Epithelial cell of alveolus of lung (primary cell): Measurements from ENCODE around the gene GPR180. TPM values are rescaled to one million over a fixed set of nuclear protein-coding genes. Genes with fewer than 3 reads are reported as not detected.

Source experiments
- total RNA-seq: library from RNA; depleted of rRNA; stranded (reverse); fragments of >200 nt; gene quantifications from 2 replicates; pipeline ENCODE4 v1.2.1, GENCODE V29; 2015

The GPR180 gene
- total RNA-seq: 8.9 and 9.2 TPM in 2 replicates

GRCh38 chr13:94601446-94602431 lies at the start of gene GPR180:
GPR180 (plus strand) TSS chr13:94601857; CDS start chr13:94601928, 71 bp downstream.

DNA sequence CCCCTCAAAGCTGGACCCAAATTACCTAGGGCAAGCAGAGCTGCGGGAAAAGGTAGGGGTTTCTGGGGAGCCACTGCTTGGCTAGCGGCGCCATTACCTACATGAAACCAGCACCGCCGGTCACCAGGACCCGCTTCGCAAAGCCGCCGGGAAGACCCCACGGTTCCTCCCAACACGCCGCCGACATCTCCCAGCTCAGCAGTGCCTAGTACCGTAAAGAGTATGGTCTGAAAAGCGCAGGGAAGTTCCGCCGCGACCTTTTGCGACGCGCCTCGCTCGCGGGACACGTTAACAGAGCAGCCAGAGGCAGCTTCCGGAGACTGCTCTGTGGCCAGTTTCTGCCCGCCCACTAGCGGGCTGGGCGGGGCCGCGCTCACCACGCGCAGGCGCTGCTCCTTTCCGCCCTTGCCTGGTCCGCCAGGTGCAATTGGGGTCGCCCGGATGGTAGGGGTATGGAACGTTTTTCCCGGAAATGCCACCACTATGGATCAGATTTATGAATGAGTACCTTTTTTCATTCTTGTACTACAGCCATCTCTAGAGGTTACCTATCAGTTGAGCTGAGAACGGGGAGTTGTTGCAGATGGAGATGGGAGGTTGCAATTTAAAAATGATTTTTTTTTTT lies 5.6 kb upstream of the GPR180 start, which contains the start of gene TGDS:
TGDS (minus strand) TSS at position 203 of the 625 bp plus-strand sequence; CDS start at position 187, 16 bp downstream.

Other genes starting within 250 kb of the GPR180 start
- gene DCT, start 122.2 kb upstream of the GPR180 start, total RNA-seq: 0.32 TPM in 1 of 2 replicates, not detected in the other
- gene TGDS, start 5.7 kb upstream of the GPR180 start, total RNA-seq: 13.1 and 17.2 TPM in 2 replicates
- not detected in 2 replicates for gene SOX21, start 110.7 kb downstream of the GPR180 start, total RNA-seq